Fibroblast of lung (primary cell): ENCODE results near the gene SH3BP4. TPM values are rescaled to one million over a fixed set of nuclear protein-coding genes. Genes with fewer than 3 reads are reported as not detected.

Experiments
- DNase-seq, 2 donors: peaks; one replicate each; pipeline versions ENCODE4 v3.0.0 to v3.0.0-alpha.2; 2010; ENCODE audit warnings: low read depth in 2 of 2
- H2AFZ ChIP-seq: 2 replicates; pipeline ENCODE4 v1.5.1; 2012; ENCODE audit warnings: low read length, control low read depth, inconsistent platforms
- H3K27ac ChIP-seq: 2 replicates; pipeline ENCODE4 v1.5.1; 2011; ENCODE audit warnings: low read length, control low read depth; ENCODE audit not compliant: insufficient read depth
- H3K27me3 ChIP-seq: 2 replicates; pipeline ENCODE4 v1.5.1; 2011; ENCODE audit warnings: mild to moderate bottlenecking, low read length; ENCODE audit not compliant: control insufficient read depth, insufficient read depth
- H3K36me3 ChIP-seq: 2 replicates; pipeline ENCODE4 v1.5.1; 2011; ENCODE audit warnings: low read length; ENCODE audit not compliant: control insufficient read depth, insufficient read depth
- H3K4me1 ChIP-seq: 2 replicates; pipeline ENCODE4 v1.5.1; 2011; ENCODE audit warnings: low read length; ENCODE audit not compliant: control insufficient read depth, insufficient read depth; ENCODE audit errors: extremely low read depth
- H3K4me2 ChIP-seq: 2 replicates; pipeline ENCODE4 v1.5.1; 2011; ENCODE audit warnings: low read length, control low read depth; ENCODE audit not compliant: insufficient read depth; ENCODE audit errors: extremely low read depth
- H3K4me3 ChIP-seq, 4 experiments: fragments of 200-600 bp in 1 of 4; sonication (generic) in 1 of 4; replicated peaks in 1 of 4; 2 replicates each; pipeline ENCODE4 v1.5.1; 2011 to 2016; ENCODE audit warnings: low read length in 4 of 4, low read depth in 3 of 4, mild to moderate bottlenecking in 3 of 4, control low read depth in 2 of 4, inconsistent platforms in 1 of 4, mixed read lengths in 1 of 4; ENCODE audit not compliant: insufficient read depth in 1 of 4; ENCODE audit errors: control extremely low read depth in 1 of 4
- H3K79me2 ChIP-seq: 2 replicates; pipeline ENCODE4 v1.5.1; 2012; ENCODE audit warnings: mild to moderate bottlenecking, low read length, inconsistent platforms; ENCODE audit not compliant: control insufficient read depth, insufficient read depth
- H3K9ac ChIP-seq: 2 replicates; pipeline ENCODE4 v1.5.1; 2011; ENCODE audit warnings: mild to moderate bottlenecking, low read length, control low read depth; ENCODE audit not compliant: insufficient read depth
- H3K9me3 ChIP-seq: 2 replicates; pipeline ENCODE4 v1.5.1; 2012; ENCODE audit warnings: low read depth, low read length; ENCODE audit not compliant: control insufficient read depth, insufficient read depth
- H4K20me1 ChIP-seq: 2 replicates; pipeline ENCODE4 v1.5.1; 2011; ENCODE audit warnings: low read length; ENCODE audit not compliant: control insufficient read depth, insufficient read depth; ENCODE audit errors: extremely low read depth
- EZH2 ChIP-seq: IDR thresholded peaks from 2 replicates; pipeline ENCODE4 v1.5.1; 2012; ENCODE audit warnings: low read length, control low read depth, mild to moderate bottlenecking; ENCODE audit errors: missing control alignments
- polyA plus RNA-seq, 2 donors: library from polyadenylated mRNA; depleted of rRNA in 1 of 2; stranded (reverse) in 1 of 2; unstranded in 1 of 2; fragments of >200 nt; gene quantifications; 2 replicates each; pipeline ENCODE4 v1.2.1, GENCODE V29; 2011 to 2012; ENCODE audit warnings: missing spikeins in 1 of 2
- total RNA-seq: library from RNA; depleted of rRNA; stranded (reverse); fragments of >200 nt; gene quantifications from 2 replicates; pipeline ENCODE4 v1.2.1, GENCODE V29; 2014
- TF ChIP-seq, protein P1 (sequence below), 2 donors: IDR thresholded peaks in 1 of 2; conservative IDR thresholded peaks in 1 of 2; 1 replicate in 1 of 2; 2 replicates in 1 of 2; pipeline ENCODE4 v1.5.1; 2011 to 2012; ENCODE audit warnings: low read length in 2 of 2, control low read depth in 1 of 2, inconsistent platforms in 1 of 2, low read depth in 1 of 2, mild to moderate bottlenecking in 1 of 2

The SH3BP4 gene
- total and polyA plus RNA-seq, 2 donors (not counting 1 experiment from before 2014, with no cell fraction given): 74.8 to 86.6 TPM

DNA sequence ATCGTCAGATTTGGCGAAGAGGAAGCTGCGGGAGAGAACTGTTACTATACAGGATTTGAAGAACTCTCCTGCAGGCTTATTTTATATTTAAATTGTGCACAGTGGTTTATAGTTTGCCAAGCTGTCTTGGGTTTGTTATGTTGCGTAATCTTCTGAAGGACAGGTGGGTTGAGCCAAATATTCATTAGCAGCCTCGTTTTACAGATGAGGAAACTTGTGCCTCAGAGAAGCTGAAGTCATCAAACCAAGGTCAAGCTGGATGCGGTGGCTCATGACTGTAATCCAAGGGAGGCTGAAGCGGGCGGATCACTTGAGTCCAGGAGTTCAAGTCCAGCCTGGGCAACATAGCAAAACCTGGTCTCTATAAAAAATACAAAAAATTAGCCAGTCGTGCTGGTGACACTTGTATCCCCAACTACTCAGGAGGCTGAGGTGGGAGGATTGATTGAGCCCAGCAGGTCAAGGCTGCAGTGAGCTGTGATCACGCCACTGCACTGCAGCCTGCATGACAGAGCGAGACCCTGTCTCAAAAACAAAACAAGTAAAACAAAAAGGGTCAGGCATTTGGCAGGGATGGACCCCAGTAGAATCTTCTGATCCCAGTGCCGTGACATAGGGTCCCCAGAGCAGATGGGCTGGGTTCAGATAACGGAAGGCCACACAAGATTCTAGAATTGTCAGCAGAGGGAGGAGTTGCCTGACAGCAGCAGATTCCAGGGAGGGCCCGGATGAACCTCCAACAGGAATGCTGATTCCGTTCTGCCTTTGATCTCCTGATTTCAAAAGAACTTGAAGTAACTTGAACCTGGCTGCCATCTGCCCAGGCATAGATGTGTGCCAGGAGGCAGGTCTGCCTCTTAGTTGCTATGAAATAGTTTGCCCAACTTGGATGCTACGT, 50.6 kb downstream of the SH3BP4 start:
- H3K79me2 ChIP-seq: peaks cover 96% of the 10 kb centered on the region
- H3K27ac ChIP-seq: no peak overlapping the region
- no peak overlapping the region for H3K4me3 ChIP-seq
- no peak overlapping the region for H3K9ac ChIP-seq
- DNase-seq: peak; percentile 77 to 81
- TF ChIP-seq, protein P1, sequence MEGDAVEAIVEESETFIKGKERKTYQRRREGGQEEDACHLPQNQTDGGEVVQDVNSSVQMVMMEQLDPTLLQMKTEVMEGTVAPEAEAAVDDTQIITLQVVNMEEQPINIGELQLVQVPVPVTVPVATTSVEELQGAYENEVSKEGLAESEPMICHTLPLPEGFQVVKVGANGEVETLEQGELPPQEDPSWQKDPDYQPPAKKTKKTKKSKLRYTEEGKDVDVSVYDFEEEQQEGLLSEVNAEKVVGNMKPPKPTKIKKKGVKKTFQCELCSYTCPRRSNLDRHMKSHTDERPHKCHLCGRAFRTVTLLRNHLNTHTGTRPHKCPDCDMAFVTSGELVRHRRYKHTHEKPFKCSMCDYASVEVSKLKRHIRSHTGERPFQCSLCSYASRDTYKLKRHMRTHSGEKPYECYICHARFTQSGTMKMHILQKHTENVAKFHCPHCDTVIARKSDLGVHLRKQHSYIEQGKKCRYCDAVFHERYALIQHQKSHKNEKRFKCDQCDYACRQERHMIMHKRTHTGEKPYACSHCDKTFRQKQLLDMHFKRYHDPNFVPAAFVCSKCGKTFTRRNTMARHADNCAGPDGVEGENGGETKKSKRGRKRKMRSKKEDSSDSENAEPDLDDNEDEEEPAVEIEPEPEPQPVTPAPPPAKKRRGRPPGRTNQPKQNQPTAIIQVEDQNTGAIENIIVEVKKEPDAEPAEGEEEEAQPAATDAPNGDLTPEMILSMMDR (conservative IDR thresholded peaks at IDR 0.05 in 1 of 2, IDR thresholded peaks at IDR 0.05 in 1 of 2; ENCODE audit: low read depth in 1 of 2, low read length in 2 of 2): no peak
- TF ChIP-seq EZH2: no peak
- no peaks in the 10 kb centered on the region for H3K27me3 ChIP-seq
- H3K9me3 ChIP-seq: no peaks in the 10 kb centered on the region
- no peaks in the 10 kb centered on the region for H4K20me1 ChIP-seq
- H2AFZ ChIP-seq: no peak overlapping the region
- H3K4me1 ChIP-seq: no peaks in the 10 kb centered on the region
- peaks cover 24% of the 10 kb centered on the region for H3K36me3 ChIP-seq
- H3K4me2 ChIP-seq: no peak overlapping the region

DNA sequence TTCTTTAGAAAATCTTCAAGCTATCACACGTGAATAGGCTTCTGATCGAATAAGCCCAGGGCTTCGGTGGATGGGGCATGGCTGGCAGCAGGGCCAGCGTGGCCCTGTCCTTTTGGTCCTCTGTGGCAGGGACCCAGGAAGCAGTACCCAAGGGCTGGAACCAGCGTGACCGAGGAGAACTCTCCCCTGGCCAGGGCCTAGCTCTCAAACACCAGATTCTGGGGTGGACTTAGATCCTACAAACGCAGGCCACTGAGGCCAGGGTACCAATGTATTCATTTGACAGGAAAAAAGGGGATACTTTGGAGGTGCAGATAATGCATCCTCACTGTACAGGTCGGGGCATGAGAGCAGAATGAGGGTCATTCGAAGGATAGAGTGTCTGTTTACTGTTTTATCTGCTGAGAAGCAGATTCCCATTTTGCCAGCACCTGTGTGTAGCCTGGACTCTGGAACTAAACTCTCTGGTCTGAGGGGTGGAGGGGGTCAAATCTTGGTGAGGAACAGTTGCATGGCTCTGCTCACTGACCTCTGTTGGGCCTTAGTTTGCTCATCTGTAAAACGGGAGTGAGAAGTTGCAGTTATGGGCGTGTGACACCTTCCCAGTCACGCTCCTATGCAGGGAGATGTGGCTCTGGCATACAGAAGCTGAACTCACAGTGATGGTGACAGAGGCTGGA, 51.4 kb downstream of the SH3BP4 start:
- Histone ChIP-seq H3K4me3 (no peak overlapping the region), H3K4me2 (no peak overlapping the region), H4K20me1 (no peaks in the 10 kb centered on the region), H3K9ac (no peak overlapping the region), H3K36me3 (peaks cover 24% of the 10 kb centered on the region), H3K27me3 (no peaks in the 10 kb centered on the region), H3K4me1 (no peaks in the 10 kb centered on the region), H3K79me2 (peaks cover 98% of the 10 kb centered on the region), H3K9me3 (no peaks in the 10 kb centered on the region), H2AFZ (no peak overlapping the region), H3K27ac (no peak overlapping the region)
- DNase-seq: no peak
- no peak for TF ChIP-seq EZH2
- TF ChIP-seq, protein P1 (conservative IDR thresholded peaks at IDR 0.05 in 1 of 2, IDR thresholded peaks at IDR 0.05 in 1 of 2; ENCODE audit: low read depth in 1 of 2, low read length in 2 of 2): no peak

DNA sequence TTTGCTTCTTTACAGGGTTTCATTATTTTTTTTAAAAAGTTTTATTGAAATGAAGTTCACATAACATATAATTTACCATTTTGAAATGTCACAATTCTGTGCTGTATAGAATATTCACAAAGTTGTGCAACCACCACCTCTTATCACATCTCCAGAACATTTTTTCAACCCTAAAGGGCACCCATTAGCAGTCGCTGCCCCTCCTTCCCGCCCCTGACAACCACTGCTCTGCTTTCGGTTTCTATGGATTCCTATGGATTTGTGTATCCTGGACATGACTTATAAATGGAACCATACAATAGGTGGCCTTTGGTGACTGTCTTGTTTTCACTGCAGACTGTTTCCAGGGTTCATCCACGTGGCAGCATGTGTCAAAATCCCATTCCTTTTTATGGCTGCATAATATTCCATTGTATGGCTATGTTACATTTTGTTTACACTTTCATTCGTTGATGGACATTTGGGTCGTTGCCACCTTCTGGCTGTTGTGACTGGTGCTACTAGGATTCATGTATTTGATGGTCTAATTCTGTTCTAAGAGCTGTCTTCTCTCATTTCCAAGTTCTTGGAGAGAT, 52.6 kb downstream of the SH3BP4 start:
- no peaks in the 10 kb centered on the region for H4K20me1 ChIP-seq
- H3K4me3 ChIP-seq: no peak overlapping the region
- H3K79me2 ChIP-seq: peaks cover 98% of the 10 kb centered on the region
- no peak overlapping the region for H2AFZ ChIP-seq
- no peak for DNase-seq
- no peak for TF ChIP-seq EZH2
- TF ChIP-seq, protein P1 (conservative IDR thresholded peaks at IDR 0.05 in 1 of 2, IDR thresholded peaks at IDR 0.05 in 1 of 2; ENCODE audit: low read depth in 1 of 2, low read length in 2 of 2): no peak
- H3K27me3 ChIP-seq: no peaks in the 10 kb centered on the region
- H3K27ac ChIP-seq: no peak overlapping the region
- H3K9me3 ChIP-seq: no peaks in the 10 kb centered on the region
- H3K9ac ChIP-seq: no peak overlapping the region
- no peaks in the 10 kb centered on the region for H3K4me1 ChIP-seq
- H3K36me3 ChIP-seq: peaks cover 19% of the 10 kb centered on the region
- H3K4me2 ChIP-seq: no peak overlapping the region
